ENCODE results near the gene ARFGEF3.
"Not testable (repeated sequence)": the region's sequence is repeated elsewhere in the genome, so short reads cannot be mapped to it uniquely, and the experiment has no call there.

The ARFGEF3 gene

GRCh38 chr6:138277835-138278234, 116.1 kb downstream of the ARFGEF3 start:
- H3K4me3 ChIP-seq (ENCODE audit: low read depth, low read length): no peak overlapping the region
- no peak for TF ChIP-seq CTCF (IDR thresholded peaks at IDR 0.05; ENCODE audit: control insufficient read depth, extremely low read depth, insufficient read depth)
- no peak for DNase-seq (ENCODE audit: low read depth)

- no peak for DNase-seq (ENCODE audit: low read depth)
- H3K4me3 ChIP-seq (ENCODE audit: low read depth, low read length): no peak overlapping the region
- TF ChIP-seq CTCF (IDR thresholded peaks at IDR 0.05; ENCODE audit: control insufficient read depth, extremely low read depth, insufficient read depth): peak; percentile 34; the same call in 1 of the 2 replicates
Measured at GRCh38 chr6:138278326-138278725, 116.6 kb downstream of the ARFGEF3 start.

- no peak for DNase-seq (ENCODE audit: low read depth)
- no peak for TF ChIP-seq CTCF (IDR thresholded peaks at IDR 0.05; ENCODE audit: control insufficient read depth, extremely low read depth, insufficient read depth)
- no peak overlapping the region for H3K4me3 ChIP-seq (ENCODE audit: low read depth, low read length)
Measured at GRCh38 chr6:138285800-138286199, 124.1 kb downstream of the ARFGEF3 start.

- no peak for TF ChIP-seq CTCF (IDR thresholded peaks at IDR 0.05; ENCODE audit: control insufficient read depth, extremely low read depth, insufficient read depth)
- no peak overlapping the region for H3K4me3 ChIP-seq (ENCODE audit: low read depth, low read length)
- no peak for DNase-seq (ENCODE audit: low read depth)
Measured at GRCh38 chr6:138286698-138287097, 125.0 kb downstream of the ARFGEF3 start.

- peak; percentile 82 for DNase-seq (ENCODE audit: low read depth)
- TF ChIP-seq CTCF (IDR thresholded peaks at IDR 0.05; ENCODE audit: control insufficient read depth, extremely low read depth, insufficient read depth): peak; percentile 74
- H3K4me3 ChIP-seq (ENCODE audit: low read depth, low read length): no peak overlapping the region
Measured at GRCh38 chr6:138287144-138287955, 125.6 kb downstream of the ARFGEF3 start.

- DNase-seq (ENCODE audit: low read depth); H3K4me3 ChIP-seq (ENCODE audit: low read depth, low read length): not testable (repeated sequence)
Measured at GRCh38 chr6:138288428-138289085, 126.8 kb downstream of the ARFGEF3 start.

- TF ChIP-seq CTCF (IDR thresholded peaks at IDR 0.05; ENCODE audit: control insufficient read depth, extremely low read depth, insufficient read depth): 0 out of 2 replicates have a peak, but pooled peaks have one; percentile 17
- no peak for DNase-seq (ENCODE audit: low read depth)
- no peak overlapping the region for H3K4me3 ChIP-seq (ENCODE audit: low read depth, low read length)
Measured at GRCh38 chr6:138289739-138290138, 128.0 kb downstream of the ARFGEF3 start.
